Lower lobe of right lung (tissue), 2 donors: ENCODE measurements around the gene CYP24A1. TPM values are rescaled to one million over a fixed set of nuclear protein-coding genes. Genes with fewer than 3 reads are reported as not detected.

Source experiments
- ATAC-seq, 2 donors: fragments of 200-7000 bp; cut with Tn5 transposase; one replicate each; pipeline ENCODE4 v1.9.1; 2020 to 2022; ENCODE audit warnings: mild to moderate bottlenecking in 2 of 2, moderate library complexity in 2 of 2
- DNase-seq: peaks from one replicate; pipeline ENCODE4 v3.0.0-alpha.2; 2020
- H3K27ac ChIP-seq: fragments of 200-600 bp; one replicate; pipeline ENCODE4 v1.8.0; 2022
- H3K27me3 ChIP-seq: fragments of 200-600 bp; one replicate; pipeline ENCODE4 v1.8.0; 2022; ENCODE audit warnings: low read depth
- H3K36me3 ChIP-seq: fragments of 200-600 bp; one replicate; pipeline ENCODE4 v1.8.0; 2022; ENCODE audit warnings: mild to moderate bottlenecking
- H3K4me1 ChIP-seq: fragments of 200-600 bp; one replicate; pipeline ENCODE4 v1.8.0; 2022
- H3K4me3 ChIP-seq: fragments of 200-600 bp; one replicate; pipeline ENCODE4 v1.8.0; 2022; ENCODE audit warnings: mild to moderate bottlenecking
- H3K9me3 ChIP-seq: fragments of 200-600 bp; one replicate; pipeline ENCODE4 v1.8.0; 2022
- intact Hi-C: fragments of 100-400 bp; cut with DNase I; formaldehyde crosslinking; loops from one replicate; pipeline ENCODE4 v1.11.0; 2022
- total RNA-seq: library from RNA; stranded (reverse); fragmentation: NEBNext Ultra II Directional; extraction: Animal tissue kit (Norgen Biotek cat#: 25700); gene quantifications from one replicate; pipeline ENCODE4 v1.2.1, GENCODE V29; 2021
- TF ChIP-seq, protein P1 (sequence below): fragments of 200-600 bp; IDR thresholded peaks from one replicate; pipeline ENCODE4 v1.8.0; 2022; ENCODE audit warnings: antibody characterized with exemption, mild to moderate bottlenecking
- donor health status: DM: no; HTN: yes; CAD: no; lungs with severe emphysema.

The CYP24A1 gene
- total RNA-seq, 1 donor from 2014 or later: 0.21 TPM

DNA sequence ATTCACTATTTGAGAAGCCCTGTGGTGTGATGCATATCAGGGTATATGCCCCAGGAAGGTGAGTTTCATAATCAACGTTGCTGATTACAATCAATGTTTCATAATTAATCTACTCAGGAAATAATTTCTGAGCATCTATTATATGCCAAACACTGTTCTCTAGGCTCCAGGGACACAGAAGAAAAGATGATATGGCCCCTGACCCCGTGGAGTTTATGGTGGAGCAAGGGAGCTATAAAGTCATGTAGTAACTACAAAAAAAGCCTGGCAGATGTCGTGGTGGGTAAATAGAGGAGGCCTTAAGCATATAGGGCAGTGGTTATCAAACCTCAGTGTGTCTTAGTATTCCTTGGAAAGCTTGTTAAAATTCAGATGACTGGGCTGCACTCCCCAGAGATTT lies 63.3 kb downstream of the CYP24A1 start:
- Histone ChIP-seq H3K4me1 (peaks cover 14% of the 10 kb centered on the region), H3K4me3 (no peak overlapping the region), H3K27ac (no peak overlapping the region), H3K27me3 (no peaks in the 10 kb centered on the region), H3K36me3 (no peaks in the 10 kb centered on the region), H3K9me3 (no peaks in the 10 kb centered on the region)
- DNase-seq (no peak), ATAC-seq (no peak)
- intact Hi-C loops: no loop called here
- TF ChIP-seq, protein P1, sequence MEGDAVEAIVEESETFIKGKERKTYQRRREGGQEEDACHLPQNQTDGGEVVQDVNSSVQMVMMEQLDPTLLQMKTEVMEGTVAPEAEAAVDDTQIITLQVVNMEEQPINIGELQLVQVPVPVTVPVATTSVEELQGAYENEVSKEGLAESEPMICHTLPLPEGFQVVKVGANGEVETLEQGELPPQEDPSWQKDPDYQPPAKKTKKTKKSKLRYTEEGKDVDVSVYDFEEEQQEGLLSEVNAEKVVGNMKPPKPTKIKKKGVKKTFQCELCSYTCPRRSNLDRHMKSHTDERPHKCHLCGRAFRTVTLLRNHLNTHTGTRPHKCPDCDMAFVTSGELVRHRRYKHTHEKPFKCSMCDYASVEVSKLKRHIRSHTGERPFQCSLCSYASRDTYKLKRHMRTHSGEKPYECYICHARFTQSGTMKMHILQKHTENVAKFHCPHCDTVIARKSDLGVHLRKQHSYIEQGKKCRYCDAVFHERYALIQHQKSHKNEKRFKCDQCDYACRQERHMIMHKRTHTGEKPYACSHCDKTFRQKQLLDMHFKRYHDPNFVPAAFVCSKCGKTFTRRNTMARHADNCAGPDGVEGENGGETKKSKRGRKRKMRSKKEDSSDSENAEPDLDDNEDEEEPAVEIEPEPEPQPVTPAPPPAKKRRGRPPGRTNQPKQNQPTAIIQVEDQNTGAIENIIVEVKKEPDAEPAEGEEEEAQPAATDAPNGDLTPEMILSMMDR: no peak

DNA sequence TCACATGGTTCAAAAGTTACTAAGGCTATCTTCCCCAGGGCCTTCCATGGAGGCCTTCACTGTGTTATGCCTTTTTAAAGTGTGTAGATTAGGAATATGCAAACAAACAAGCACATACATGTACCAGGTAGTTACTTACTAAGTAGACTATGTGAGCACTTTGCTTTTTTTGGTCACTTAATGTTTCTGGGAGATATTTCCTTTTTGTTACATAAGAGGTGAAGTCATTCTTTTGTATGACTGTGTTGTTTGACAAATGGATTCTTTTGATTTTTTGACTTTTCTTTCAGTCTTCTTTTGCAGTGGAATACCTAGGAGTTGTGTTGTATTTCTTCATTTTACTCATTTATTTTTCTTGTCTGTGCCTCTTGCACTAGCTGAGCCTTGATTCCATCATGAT lies 63.7 kb downstream of the CYP24A1 start:
- Histone ChIP-seq H3K27ac (no peak overlapping the region), H3K36me3 (no peaks in the 10 kb centered on the region), H3K27me3 (no peaks in the 10 kb centered on the region), H3K9me3 (no peaks in the 10 kb centered on the region), H3K4me1 (peaks cover 10% of the 10 kb centered on the region), H3K4me3 (no peak overlapping the region)
- DNase-seq (no peak), ATAC-seq (no peak)
- TF ChIP-seq, protein P1: no peak
- intact Hi-C loops: no loop called here

DNA sequence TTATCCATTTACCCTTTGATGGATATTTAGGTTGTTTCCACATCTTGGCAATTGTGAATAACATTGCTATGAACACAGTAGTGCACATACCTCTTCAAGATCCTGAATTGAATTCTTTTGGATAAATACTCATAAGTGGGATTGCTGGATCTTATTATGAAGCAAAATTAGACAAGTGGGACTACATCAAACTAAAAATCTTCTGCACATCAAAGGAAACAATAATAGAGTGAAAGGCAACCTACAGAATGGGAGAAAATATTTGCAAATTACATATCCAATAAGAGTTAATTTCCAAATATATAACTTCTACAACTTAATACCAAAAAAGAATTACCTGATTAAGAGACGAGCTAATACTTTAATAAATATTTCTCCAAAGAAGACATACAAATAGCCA lies 65.0 kb downstream of the CYP24A1 start:
- no peaks in the 10 kb centered on the region for H3K9me3 ChIP-seq
- H3K36me3 ChIP-seq: no peaks in the 10 kb centered on the region
- no peak for ATAC-seq
- no peaks in the 10 kb centered on the region for H3K27me3 ChIP-seq
- intact Hi-C loops: no loop called here
- no peak overlapping the region for H3K4me3 ChIP-seq
- TF ChIP-seq, protein P1: no peak
- peaks cover 7% of the 10 kb centered on the region for H3K4me1 ChIP-seq
- H3K27ac ChIP-seq: no peak overlapping the region
- no peak for DNase-seq

DNA sequence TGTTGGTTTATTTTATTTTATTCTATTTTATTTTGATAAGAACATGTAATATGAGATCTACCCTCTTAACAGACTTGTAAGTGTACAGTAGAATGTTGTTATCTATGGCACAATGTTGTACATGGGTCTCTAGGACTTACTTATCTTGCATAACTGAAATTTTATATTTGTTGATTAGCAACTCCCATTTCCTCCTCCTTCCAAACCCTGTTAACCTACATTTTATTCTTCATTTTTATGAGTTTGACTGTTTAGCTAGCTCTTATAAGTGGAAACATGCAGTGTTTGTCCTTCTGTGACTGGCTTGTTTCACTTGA lies 65.5 kb downstream of the CYP24A1 start:
- Histone ChIP-seq H3K4me1 (peaks cover 7% of the 10 kb centered on the region), H3K4me3 (no peak overlapping the region), H3K36me3 (no peaks in the 10 kb centered on the region), H3K27ac (no peak overlapping the region), H3K27me3 (no peaks in the 10 kb centered on the region), H3K9me3 (no peaks in the 10 kb centered on the region)
- DNase-seq (no peak), ATAC-seq (peak; percentile 58 to 73)
- TF ChIP-seq, protein P1: no peak
- intact Hi-C loops: no loop called here

DNA sequence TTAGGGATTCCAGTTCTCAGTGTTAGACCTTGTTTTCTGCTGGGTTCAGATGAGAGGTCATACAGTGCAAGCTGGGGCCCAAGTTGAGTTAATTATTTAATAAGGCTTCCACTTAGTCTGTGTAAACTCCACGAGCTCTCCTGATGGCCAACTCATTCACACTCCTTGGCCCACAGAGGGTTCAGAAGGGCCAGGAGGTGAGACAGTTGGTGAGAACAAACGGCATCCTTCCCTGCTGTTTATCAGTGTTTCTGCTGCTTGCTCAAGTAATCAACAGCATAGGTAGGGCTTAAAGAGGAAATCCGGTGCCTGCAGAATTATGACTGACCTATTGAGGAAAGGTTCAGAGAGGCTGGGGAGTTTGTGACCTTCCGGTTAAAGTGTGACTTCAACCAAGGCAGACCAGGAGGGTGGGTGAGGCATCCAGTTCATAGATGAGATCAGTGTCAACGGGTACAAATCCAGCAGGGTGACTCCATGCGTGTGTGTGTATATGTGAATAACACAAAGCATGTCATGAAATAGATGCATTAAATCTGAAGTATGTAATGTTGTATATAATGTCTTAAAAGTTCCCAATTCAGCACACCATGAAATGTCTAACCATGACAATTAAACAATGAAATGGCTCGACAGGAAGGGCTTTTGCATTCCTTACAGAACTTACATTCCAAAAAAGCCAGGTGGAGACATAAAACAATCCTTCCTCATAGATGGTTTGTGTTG lies 66.0 kb downstream of the CYP24A1 start:
- ATAC-seq (peak; percentile 49 to 51), DNase-seq (no peak)
- no peaks in the 10 kb centered on the region for H3K9me3 ChIP-seq
- peaks cover 7% of the 10 kb centered on the region for H3K4me1 ChIP-seq
- intact Hi-C loops: no loop called here
- TF ChIP-seq, protein P1: no peak
- H3K27ac ChIP-seq: no peak overlapping the region
- no peaks in the 10 kb centered on the region for H3K36me3 ChIP-seq
- no peaks in the 10 kb centered on the region for H3K27me3 ChIP-seq
- no peak overlapping the region for H3K4me3 ChIP-seq

DNA sequence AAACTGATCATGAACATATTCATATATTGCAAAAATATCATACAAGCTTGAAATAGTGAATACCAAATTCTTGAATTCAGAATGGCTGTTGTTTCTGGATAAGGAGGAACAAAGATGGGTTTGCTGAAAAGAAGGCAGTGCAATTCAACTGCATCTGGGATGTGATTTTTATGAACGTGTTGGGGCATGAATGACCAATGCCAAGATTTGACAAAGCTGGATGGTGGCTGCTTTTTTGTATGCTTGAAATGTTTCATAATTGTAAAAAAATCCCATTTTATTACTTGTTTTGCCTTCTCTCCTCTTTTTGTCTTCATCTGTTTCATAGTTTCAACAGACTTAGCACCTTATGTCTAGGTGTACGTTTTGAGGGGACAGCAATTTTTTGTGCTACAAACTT lies 66.6 kb downstream of the CYP24A1 start:
- Histone ChIP-seq H3K9me3 (no peaks in the 10 kb centered on the region), H3K27ac (no peak overlapping the region), H3K36me3 (no peaks in the 10 kb centered on the region), H3K4me1 (peaks cover 2% of the 10 kb centered on the region), H3K4me3 (no peak overlapping the region), H3K27me3 (no peaks in the 10 kb centered on the region)
- intact Hi-C loops: no loop called here
- DNase-seq (no peak), ATAC-seq (no peak)
- TF ChIP-seq, protein P1: no peak
